ENCODE measurements around the gene PALD1. TPM values are rescaled to one million over a fixed set of nuclear protein-coding genes. Genes with fewer than 3 reads are reported as not detected.

Gene PALD1
- total and polyA plus RNA-seq, 9 donors: 14.0 to 21.3 (median 18.3) TPM

DNA sequence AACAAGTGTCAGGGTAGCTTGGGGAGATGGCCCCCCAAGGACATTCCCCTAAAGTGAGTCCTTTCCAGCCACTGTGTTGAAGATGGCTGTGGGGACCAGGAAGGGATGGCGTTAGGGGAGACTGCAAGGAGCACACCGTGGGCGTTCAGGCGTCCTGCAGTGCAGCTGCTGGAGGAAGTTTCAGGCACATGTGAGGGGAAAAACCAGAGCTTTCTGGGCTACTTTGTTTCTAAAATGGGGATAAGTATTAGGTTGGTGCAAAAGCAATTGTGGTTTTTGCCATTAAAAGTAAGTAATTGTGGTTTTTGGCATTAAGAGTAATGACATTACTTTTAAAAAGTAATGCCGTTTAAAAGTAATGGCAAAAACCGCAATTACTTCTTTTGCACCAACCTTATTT is 109.7 kb downstream of the PALD1 start:
- WGBS (ENCODE audit: insufficient coverage): 9% methylated on average over 4 of the region's 6 CpGs
- no peak overlapping the region for H3K4me3 ChIP-seq (ENCODE audit: low read length)
- H3K4me1 ChIP-seq (ENCODE audit: control insufficient read depth, insufficient read depth, low read length): peaks cover 80% of the 10 kb centered on the region
- H3K9me3 ChIP-seq (replicated peaks; ENCODE audit: control insufficient read depth, low read depth, low read length): no peaks in the 10 kb centered on the region
- peak; percentile 56 for DNase-seq
- peak overlapping the region; percentile 91 for H3K27ac ChIP-seq (ENCODE audit: low read length)
- H3K36me3 ChIP-seq (ENCODE audit: control insufficient read depth, insufficient read depth, low read length): no peaks in the 10 kb centered on the region
- H3K27me3 ChIP-seq (ENCODE audit: control insufficient read depth, insufficient read depth, low read length): no peaks in the 10 kb centered on the region

DNA sequence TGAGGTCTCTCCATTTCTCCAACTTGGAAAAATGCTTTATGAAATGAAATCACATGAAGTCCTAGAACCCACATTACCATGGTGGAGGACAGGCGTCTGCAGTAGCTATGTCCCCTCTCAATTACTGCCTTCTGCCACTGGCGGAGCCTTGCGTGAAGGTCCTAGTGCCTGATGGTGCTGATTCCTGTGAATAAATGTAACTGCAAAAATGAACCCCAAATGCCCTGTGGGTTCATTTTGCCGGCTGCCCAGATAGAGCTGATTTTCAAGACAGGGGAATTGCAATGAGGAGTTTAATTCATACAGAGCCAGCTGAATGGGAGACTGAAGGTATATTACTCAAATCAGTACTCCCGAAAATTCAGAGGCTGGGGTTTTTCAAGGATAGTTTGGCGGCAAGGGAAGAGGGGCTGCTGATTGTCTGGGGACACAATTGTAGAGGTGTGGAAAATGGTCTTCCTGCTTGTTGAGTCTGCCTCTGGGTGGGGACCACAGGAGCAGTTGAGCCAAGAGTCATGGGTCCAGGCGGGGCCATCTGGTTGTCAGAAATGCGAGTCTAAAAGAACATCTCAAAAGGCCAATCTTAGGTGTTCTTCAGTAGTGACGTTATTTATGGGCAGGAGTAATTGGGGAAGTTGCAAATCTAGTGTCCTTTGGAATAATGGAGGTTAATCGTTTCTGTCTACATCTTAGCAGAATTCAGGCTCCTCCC is 110.4 kb downstream of the PALD1 start:
- DNase-seq: peak; percentile 84
- Histone ChIP-seq H3K4me3 (ENCODE audit: low read length) (no peak overlapping the region), H3K4me1 (ENCODE audit: control insufficient read depth, insufficient read depth, low read length) (peaks cover 80% of the 10 kb centered on the region), H3K9me3 (replicated peaks; ENCODE audit: control insufficient read depth, low read depth, low read length) (no peaks in the 10 kb centered on the region), H3K27me3 (ENCODE audit: control insufficient read depth, insufficient read depth, low read length) (no peaks in the 10 kb centered on the region), H3K27ac (ENCODE audit: low read length) (peak overlapping the region; percentile 91), H3K36me3 (ENCODE audit: control insufficient read depth, insufficient read depth, low read length) (no peaks in the 10 kb centered on the region)
- 31% methylated on average over 5 of the region's 10 CpGs for WGBS (ENCODE audit: insufficient coverage)

DNA sequence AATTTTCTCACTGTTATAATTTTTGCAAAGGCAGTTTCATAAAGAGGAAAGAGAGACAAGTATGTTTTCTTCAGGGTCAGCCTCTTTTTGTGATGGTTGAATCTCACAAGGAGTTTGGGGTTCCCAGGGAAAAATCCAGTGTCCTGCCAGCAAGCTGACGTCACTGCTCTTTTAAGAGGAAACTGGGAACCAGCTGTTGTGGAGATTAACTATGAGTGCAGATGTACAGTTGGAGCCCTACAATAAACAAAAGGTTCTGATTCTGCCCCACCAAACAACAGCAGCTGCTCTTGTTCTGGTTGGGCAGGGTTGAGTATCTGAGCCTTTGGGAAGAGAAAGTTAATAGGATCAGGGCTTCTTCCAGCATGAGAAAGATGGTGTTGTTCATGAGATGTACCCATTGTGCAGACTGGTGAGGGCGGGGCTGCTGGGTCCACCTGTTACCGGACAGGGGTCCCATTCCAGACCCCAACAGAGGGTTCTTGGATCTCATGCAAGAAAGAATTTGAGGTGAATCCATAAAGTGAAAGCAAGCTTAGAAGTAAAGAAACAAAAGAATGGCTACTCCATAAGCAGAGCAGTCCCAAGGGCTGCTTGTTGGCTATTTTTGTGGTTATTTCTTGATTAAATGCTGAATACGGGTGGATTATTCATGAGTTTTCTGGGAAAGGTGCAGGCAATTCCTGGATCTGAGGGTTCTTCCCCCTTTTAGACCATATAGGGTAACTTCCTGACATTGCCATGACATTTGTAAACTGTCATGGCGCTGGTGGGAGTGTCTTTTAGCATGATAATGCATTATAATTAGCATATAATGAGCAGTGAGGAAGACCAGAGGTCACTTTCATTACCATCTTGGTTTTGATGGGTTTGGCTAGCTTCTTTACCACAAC is 111.4 kb downstream of the PALD1 start:
- 69% methylated on average over 2 of the region's 5 CpGs for WGBS (ENCODE audit: insufficient coverage)
- peaks cover 75% of the 10 kb centered on the region for H3K4me1 ChIP-seq (ENCODE audit: control insufficient read depth, insufficient read depth, low read length)
- no peaks in the 10 kb centered on the region for H3K27me3 ChIP-seq (ENCODE audit: control insufficient read depth, insufficient read depth, low read length)
- no peaks in the 10 kb centered on the region for H3K36me3 ChIP-seq (ENCODE audit: control insufficient read depth, insufficient read depth, low read length)
- no peak overlapping the region for H3K4me3 ChIP-seq (ENCODE audit: low read length)
- H3K9me3 ChIP-seq (replicated peaks; ENCODE audit: control insufficient read depth, low read depth, low read length): no peaks in the 10 kb centered on the region
- peak; percentile 99 for DNase-seq
- H3K27ac ChIP-seq (ENCODE audit: low read length): peak overlapping the region; percentile 91

DNA sequence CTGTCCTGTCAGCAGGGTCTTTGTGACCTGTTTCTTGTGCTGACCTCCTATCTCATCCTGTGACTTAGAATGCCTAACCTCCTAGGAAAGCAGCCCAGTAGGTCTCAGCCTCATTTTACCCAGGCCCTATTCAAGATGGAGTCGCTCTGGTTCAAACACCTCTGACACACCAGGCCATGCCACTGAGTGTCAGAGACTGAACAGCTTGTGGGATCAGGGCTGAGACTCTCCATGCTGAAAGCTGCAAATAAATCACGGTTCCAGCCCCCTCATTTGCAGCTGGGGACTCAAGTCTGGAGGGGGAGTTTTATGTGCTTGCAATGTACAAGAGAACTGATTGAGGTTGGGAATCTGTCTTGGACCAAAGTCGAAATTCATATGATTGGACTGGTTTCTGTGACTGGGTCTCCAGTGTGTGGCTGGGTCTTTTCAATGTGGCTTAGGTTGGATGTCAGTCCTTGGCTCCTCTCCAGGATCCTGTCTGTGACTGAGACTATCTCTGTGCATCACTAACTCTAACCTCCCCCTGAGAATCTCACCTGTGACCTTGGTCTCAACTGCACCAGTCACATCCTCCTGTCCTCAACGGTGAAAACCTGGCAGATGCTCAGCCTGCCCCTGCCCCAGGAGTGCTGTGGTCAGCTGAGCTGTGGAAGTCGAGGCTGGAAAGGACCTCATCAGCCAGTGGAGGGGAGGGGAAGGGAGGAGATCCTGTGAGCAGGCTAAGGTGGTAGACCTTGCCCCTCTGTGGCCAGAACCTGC is 112.3 kb downstream of the PALD1 start:
- 29% methylated on average over 4 of the region's 5 CpGs for WGBS (ENCODE audit: insufficient coverage)
- Histone ChIP-seq H3K4me3 (ENCODE audit: low read length) (no peak overlapping the region), H3K36me3 (ENCODE audit: control insufficient read depth, insufficient read depth, low read length) (no peaks in the 10 kb centered on the region), H3K4me1 (ENCODE audit: control insufficient read depth, insufficient read depth, low read length) (peaks cover 70% of the 10 kb centered on the region), H3K27ac (ENCODE audit: low read length) (peak overlapping the region; percentile 91), H3K9me3 (replicated peaks; ENCODE audit: control insufficient read depth, low read depth, low read length) (no peaks in the 10 kb centered on the region), H3K27me3 (ENCODE audit: control insufficient read depth, insufficient read depth, low read length) (no peaks in the 10 kb centered on the region)
- DNase-seq: peak; percentile 30

DNA sequence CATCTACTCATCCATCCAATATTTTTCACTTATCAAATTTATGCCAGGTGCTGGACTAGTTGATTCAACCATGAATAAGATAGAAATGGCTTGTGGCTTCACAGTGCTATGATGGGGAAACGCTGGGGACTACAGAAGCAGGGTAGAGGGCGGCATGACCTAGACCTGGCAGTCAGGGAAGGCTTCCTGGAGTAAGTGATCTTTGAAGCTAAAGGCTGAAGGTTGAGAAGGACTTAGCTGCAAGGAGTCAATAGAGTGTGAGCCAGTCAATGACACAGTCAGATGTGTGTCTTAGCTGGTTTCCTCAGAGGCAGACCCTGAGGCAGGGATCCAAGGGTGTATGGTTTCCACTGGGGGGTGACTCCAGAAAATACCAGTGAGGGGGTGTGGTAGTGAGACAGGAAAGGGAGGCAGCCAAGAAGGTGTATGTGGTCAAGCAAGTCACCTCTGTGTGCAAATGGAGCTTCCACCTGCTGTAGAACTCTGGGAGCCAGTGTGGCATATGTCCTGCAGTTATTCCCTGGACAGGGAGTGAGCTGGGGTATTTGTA is 113.7 kb downstream of the PALD1 start:
- Histone ChIP-seq H3K4me1 (ENCODE audit: control insufficient read depth, insufficient read depth, low read length) (peaks cover 70% of the 10 kb centered on the region), H3K36me3 (ENCODE audit: control insufficient read depth, insufficient read depth, low read length) (no peaks in the 10 kb centered on the region), H3K9me3 (replicated peaks; ENCODE audit: control insufficient read depth, low read depth, low read length) (no peaks in the 10 kb centered on the region), H3K27me3 (ENCODE audit: control insufficient read depth, insufficient read depth, low read length) (no peaks in the 10 kb centered on the region), H3K4me3 (ENCODE audit: low read length) (no peak overlapping the region), H3K27ac (ENCODE audit: low read length) (no peak overlapping the region)
- no peak for DNase-seq
- WGBS (ENCODE audit: insufficient coverage): 87% methylated on average over 2 of the region's 2 CpGs

DNA sequence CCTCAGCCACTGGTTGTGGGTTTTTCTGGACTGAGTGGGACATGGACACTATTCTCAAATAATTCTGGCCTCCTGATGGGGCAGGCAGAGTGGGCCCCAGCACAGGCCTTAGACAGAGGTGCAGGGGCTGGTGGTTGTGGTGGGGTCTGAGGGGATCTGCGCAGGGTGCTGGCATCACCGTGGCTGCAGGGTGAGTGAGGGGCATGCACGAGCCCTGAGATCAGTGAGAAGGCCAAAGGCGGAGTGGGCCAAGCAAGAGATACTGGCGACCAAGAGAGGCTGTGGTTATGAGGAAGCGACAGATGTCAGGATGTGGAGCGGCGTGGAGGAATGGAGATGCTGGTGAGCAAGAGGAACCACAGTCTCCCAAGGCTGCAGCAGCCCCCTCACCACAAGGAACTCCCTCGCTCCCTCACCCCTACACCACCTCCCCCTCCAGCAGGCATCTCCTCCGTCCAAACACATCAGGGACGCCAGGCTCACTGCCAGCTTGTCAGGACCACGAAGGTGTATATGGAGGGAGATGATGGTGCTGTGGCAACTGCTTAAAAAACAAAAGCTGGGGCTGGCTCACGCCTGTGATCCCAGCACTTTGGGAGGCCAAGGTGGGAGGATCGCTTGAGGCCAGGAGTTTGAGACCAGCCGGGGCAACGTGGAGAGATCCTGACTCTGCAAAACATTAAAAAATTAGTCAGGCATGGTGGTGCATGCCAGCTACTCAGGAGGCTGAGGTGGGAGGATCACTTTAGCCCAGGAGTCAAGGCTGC is 114.4 kb downstream of the PALD1 start:
- H3K27ac ChIP-seq (ENCODE audit: low read length): no peak overlapping the region
- no peaks in the 10 kb centered on the region for H3K36me3 ChIP-seq (ENCODE audit: control insufficient read depth, insufficient read depth, low read length)
- no peak for DNase-seq
- WGBS (ENCODE audit: insufficient coverage): 81% methylated on average over 10 of the region's 16 CpGs
- H3K9me3 ChIP-seq (replicated peaks; ENCODE audit: control insufficient read depth, low read depth, low read length): no peaks in the 10 kb centered on the region
- peaks cover 75% of the 10 kb centered on the region for H3K4me1 ChIP-seq (ENCODE audit: control insufficient read depth, insufficient read depth, low read length)
- no peaks in the 10 kb centered on the region for H3K27me3 ChIP-seq (ENCODE audit: control insufficient read depth, insufficient read depth, low read length)
- H3K4me3 ChIP-seq (ENCODE audit: low read length): no peak overlapping the region

DNA sequence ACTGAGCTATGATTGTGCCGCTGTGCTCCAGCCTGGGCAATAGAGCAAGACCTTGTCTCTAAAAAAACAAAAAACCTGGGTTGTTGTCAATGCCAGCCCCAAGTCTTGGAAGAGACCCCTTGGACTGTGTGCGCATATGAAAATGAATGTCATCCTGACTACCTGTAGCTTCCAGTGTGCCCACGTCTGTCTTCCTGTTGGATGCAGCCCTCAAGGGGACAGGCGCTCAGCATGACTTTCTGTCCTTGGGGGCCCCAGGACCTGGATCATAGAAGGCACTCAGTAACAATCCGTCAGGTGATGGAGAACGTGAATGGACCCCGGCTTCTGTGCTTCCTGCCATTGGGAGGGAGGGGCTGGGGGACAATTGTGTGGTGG is 114.9 kb downstream of the PALD1 start:
- Histone ChIP-seq H3K4me3 (ENCODE audit: low read length) (no peak overlapping the region), H3K27ac (ENCODE audit: low read length) (no peak overlapping the region), H3K9me3 (replicated peaks; ENCODE audit: control insufficient read depth, low read depth, low read length) (no peaks in the 10 kb centered on the region), H3K27me3 (ENCODE audit: control insufficient read depth, insufficient read depth, low read length) (no peaks in the 10 kb centered on the region), H3K36me3 (ENCODE audit: control insufficient read depth, insufficient read depth, low read length) (no peaks in the 10 kb centered on the region), H3K4me1 (ENCODE audit: control insufficient read depth, insufficient read depth, low read length) (peaks cover 77% of the 10 kb centered on the region)
- no peak for DNase-seq
- 78% methylated on average over 7 of the region's 7 CpGs for WGBS (ENCODE audit: insufficient coverage)

DNA sequence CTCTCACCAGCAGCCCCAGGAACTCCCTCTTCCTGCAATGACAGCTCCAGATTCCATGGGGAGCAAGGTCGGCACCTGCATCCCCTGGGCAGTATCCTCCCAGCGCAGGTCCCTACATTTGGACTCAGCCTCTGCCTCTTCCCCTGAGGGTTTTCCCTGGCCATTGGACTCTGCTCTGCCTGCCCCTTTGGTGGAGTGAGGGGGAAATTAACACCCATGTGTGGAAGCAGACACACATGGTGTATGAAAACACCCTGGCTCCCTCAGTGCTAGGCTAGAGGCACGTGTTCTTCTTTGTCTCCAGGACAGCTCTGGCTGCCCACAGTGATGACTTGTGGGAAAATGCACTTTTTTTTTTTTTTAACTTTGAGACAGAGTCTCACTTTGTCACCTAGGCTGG is 115.6 kb downstream of the PALD1 start:
- Histone ChIP-seq H3K4me3 (ENCODE audit: low read length) (no peak overlapping the region), H3K4me1 (ENCODE audit: control insufficient read depth, insufficient read depth, low read length) (peaks cover 77% of the 10 kb centered on the region), H3K36me3 (ENCODE audit: control insufficient read depth, insufficient read depth, low read length) (no peaks in the 10 kb centered on the region), H3K9me3 (replicated peaks; ENCODE audit: control insufficient read depth, low read depth, low read length) (no peaks in the 10 kb centered on the region), H3K27ac (ENCODE audit: low read length) (no peak overlapping the region), H3K27me3 (ENCODE audit: control insufficient read depth, insufficient read depth, low read length) (no peaks in the 10 kb centered on the region)
- DNase-seq: no peak
- 33% methylated on average over 1 of the region's 3 CpGs for WGBS (ENCODE audit: insufficient coverage)

DNA sequence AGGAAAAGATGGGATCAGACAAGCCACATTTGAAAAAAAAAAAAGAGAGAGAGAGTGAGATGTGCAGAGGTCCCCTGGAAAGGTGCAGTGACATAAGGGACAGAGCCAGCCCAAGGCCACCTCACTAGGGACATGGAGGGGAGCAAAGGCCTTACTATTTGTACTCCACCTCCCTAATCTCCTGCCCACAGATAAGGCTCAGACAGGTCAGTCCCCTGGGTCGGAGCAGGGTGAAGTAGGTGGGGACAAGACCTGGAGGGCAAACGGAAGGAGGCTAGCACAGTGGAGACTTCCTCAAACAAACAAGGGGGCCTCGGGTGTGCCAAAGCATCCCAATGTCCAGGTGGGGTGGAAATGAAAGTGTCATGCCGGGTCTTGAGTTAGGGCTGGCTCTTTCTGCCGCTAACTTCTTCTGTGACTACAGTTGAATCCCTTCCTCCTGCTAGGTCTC is 117.0 kb downstream of the PALD1 start:
- Histone ChIP-seq H3K27ac (ENCODE audit: low read length) (peak overlapping the region; percentile 93), H3K4me3 (ENCODE audit: low read length) (no peak overlapping the region), H3K36me3 (ENCODE audit: control insufficient read depth, insufficient read depth, low read length) (no peaks in the 10 kb centered on the region), H3K4me1 (ENCODE audit: control insufficient read depth, insufficient read depth, low read length) (peaks cover 64% of the 10 kb centered on the region), H3K9me3 (replicated peaks; ENCODE audit: control insufficient read depth, low read depth, low read length) (no peaks in the 10 kb centered on the region), H3K27me3 (ENCODE audit: control insufficient read depth, insufficient read depth, low read length) (no peaks in the 10 kb centered on the region)
- no peak for DNase-seq
- WGBS (ENCODE audit: insufficient coverage): no CpG with 5 or more reads among the region's 5 CpGs

Measured in muscle of leg (tissue), 11 donors.